Measurements from ENCODE around the gene SCNN1A. TPM values are rescaled to one million over a fixed set of nuclear protein-coding genes. Genes with fewer than 3 reads are reported as not detected.

The SCNN1A gene
- total RNA-seq, 1 experiment from 2014 or later, result 111 TPM

DNA sequence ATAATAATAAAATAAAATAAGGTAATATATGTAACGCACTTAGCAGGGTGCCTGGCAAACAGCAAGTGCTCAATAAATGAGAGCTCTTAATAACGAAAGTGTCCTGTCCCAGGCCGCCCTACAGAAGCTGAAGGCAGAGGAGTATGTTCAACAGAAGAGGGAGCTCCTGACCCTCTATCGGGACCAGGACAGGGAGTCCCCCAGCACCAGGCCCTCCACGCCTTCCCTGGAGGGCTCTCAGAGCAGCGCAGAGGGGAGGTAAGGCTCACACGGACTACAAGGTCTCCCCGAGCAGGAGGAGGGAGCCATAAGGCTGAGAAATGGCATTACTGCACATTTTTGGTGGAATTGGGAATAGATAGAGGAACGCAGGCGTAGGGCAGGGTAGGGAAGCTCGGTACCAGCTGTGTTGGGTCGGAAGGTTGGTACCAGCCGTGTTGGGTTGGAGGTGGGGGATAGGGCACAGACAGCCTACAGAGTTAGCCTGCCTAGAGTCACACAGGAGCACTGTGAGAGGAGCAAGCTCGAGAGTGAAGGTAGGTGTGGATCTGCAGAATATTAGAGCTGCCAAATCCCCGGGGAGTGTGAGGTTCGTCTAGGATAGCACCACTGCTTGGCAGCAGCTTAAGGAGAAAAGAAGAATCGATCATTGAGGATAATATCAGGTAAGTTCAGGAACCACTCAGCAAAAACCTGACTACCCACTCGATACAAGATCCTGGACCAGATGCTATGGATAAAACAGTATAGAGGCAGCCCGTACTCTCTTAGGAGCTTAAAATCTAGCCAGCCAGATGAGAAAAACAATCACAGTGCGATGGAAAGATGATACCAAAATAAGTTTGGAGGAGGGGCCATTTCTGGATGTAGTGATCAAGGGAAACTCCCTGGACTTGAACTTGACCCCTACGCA lies 48.8 kb downstream of the SCNN1A start:
- H3K4me1 ChIP-seq (ENCODE audit: insufficient read depth, low read length), result peaks cover 17% of the 10 kb centered on the region; the same call in 1 of the 2 replicates

More for the DNA sequence above, 48.8 kb downstream of the SCNN1A start:
- Histone ChIP-seq H2BK20ac (ENCODE audit: low read depth, low read length, poor library complexity, severe bottlenecking) (no peak overlapping the region), H3K79me2 (ENCODE audit: insufficient read depth, low read length) (no peaks in the 10 kb centered on the region), H3K23me2 (ENCODE audit: insufficient read length, low read depth, low read length, poor library complexity, severe bottlenecking) (no peaks in the 10 kb centered on the region), H3K9me3 (ENCODE audit: control insufficient read depth, low read depth, low read length) (no peaks in the 10 kb centered on the region), H4K20me1 (ENCODE audit: control insufficient read depth, insufficient read depth, insufficient read length) (no peaks in the 10 kb centered on the region), H3K27me3 (ENCODE audit: insufficient read depth, low read length) (no peaks in the 10 kb centered on the region), H2AK5ac (ENCODE audit: insufficient read length, low read length) (no peak overlapping the region), H3T11ph (ENCODE audit: low read length) (no peak overlapping the region), H3K23ac (ENCODE audit: insufficient read length, low read depth, low read length) (no peak overlapping the region), H4K5ac (ENCODE audit: insufficient read length, low read depth, low read length) (no peak overlapping the region), H4K91ac (ENCODE audit: insufficient read length, low read depth, low read length) (no peak overlapping the region), H2BK15ac (ENCODE audit: low read depth, low read length) (no peak overlapping the region), H2BK5ac (ENCODE audit: insufficient read length, low read length) (no peak overlapping the region), H3K56ac (ENCODE audit: insufficient read length, low read depth, low read length) (no peak overlapping the region), H2AFZ (ENCODE audit: low read length) (no peak overlapping the region), H2BK12ac (ENCODE audit: insufficient read length, low read depth, low read length) (no peak overlapping the region), H3K14ac (ENCODE audit: insufficient read depth, low read length) (no peak overlapping the region), H3K4me2 (ENCODE audit: insufficient read depth, insufficient read length, low read length) (no peak overlapping the region), H3K27ac (ENCODE audit: insufficient read length, low read depth, low read length) (no peak overlapping the region), H3K9ac (ENCODE audit: extremely low read depth, insufficient read length, low read length) (no peak overlapping the region), H2BK120ac (ENCODE audit: low read depth, low read length, poor library complexity, severe bottlenecking) (no peak overlapping the region), H3K79me1 (ENCODE audit: insufficient read depth, low read depth, low read length, poor library complexity, severe bottlenecking) (no peaks in the 10 kb centered on the region), H3K18ac (ENCODE audit: insufficient read length, low read depth, low read length) (no peak overlapping the region), H3K4ac (ENCODE audit: low read depth, low read length) (no peak overlapping the region), H4K8ac (replicated peaks; ENCODE audit: insufficient read length, low read depth, low read length) (no peak overlapping the region)
- DNase-seq, result peak; percentile 90
- TF ChIP-seq CTCF (conservative IDR thresholded peaks at IDR 0.05), result peak; percentile 78
- Mint-ChIP-seq H3K4me1 (peaks cover 49 to 63% of the 10 kb centered on the region in 2 experiments), H3K36me3 (ENCODE audit: insufficient read depth in 1 of 3, low read depth in 3 of 3) (peaks cover 20 to 45% (median 33%) of the 10 kb centered on the region in 3 experiments; a peak in 6 of 7 replicates), H3K4me3 (peak overlapping the region in 1 of 2 experiments; percentile 70; a peak in 3 of 5 replicates), H3K27ac (peak overlapping the region; percentile 41 to 94 (median 87); a peak in 6 of 7 replicates), H3K27me3 (ENCODE audit: low read depth) (no peaks in the 10 kb centered on the region), H3K9me3 (no peaks in the 10 kb centered on the region)
- no CpG with 5 or more reads among the region's 21 CpGs for WGBS (ENCODE audit: extremely low coverage, insufficient read length, low lambda C conversion rate)

Data from H9 (cell line).